Measurements from ENCODE around the gene DVL1. TPM values are rescaled to one million over a fixed set of nuclear protein-coding genes. Genes with fewer than 3 reads are reported as not detected.
"Not testable (repeated sequence)": the region's sequence is repeated elsewhere in the genome, so short reads cannot be mapped to it uniquely, and the experiment has no call there.

Gene DVL1
- 33.0 TPM for total RNA-seq

DNA sequence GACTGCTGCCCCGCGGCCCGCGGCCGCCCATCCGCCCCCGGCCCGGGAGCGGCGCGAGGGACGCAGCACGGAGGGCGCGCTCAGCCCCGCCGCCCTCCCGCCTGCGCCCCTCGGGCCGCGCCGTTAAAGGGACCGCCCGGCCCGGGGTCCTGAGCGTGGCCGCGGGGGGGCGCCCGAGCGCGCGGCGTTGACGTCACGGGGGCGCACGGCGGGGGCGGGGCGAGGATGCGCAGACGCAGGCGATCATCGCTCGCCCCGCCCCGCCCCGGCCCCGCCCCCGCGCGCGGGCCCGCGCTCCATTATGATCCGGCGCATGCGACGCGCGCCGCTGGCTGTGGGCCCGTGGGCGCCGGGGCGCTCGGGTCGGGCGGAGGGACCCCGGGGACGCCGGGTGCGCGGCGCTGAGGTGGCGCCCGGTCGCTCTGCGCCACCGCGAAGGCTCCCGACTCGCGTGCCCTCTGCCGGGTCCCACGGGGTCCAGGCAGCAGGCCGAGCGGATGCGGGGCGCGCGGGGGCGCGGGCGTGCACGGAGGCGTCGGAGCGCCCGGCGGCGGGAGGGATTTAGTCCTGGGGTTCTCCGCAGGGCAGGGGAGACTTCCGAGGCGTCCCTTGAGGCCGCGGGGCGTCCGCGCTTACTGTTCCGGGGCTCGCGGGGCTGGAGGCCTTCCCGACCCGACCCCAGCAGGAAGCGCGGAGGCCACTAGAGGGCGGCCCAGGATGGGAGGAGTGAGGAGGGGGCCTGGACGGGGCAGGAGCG, at the start of gene DVL1:
DVL1 (minus strand) TSS at position 163 of the 757 bp plus-strand sequence. CDS start 353 bp downstream, outside the sequence.
- DNase-seq = peak; percentile 35

DNA sequence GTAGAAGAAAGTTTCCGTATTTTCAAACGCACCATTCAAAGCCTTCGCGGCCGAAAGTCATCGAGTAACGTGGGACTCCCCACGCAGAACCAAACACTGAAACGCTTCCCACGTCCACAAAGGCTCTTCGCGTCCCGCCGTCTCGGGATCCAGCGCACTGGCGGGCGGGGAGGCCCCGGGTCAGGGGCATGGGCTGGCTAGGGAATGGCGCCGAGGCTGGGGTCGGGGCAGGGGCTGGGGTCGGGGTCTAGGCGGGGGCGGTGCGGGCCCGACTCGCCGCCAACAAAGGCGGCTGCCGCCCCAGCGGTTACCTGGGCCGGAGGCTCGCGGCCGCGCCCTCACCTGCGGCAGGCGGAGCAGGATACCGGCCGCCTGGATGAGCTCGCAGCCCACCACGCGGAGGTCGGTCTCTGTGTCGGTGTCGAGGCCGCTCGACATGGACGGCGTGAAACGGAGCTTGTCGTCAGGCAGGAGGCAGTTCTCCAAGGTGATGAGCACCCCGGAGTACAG, 49.5 kb upstream of the DVL1 start:
- no peak for DNase-seq

DNA sequence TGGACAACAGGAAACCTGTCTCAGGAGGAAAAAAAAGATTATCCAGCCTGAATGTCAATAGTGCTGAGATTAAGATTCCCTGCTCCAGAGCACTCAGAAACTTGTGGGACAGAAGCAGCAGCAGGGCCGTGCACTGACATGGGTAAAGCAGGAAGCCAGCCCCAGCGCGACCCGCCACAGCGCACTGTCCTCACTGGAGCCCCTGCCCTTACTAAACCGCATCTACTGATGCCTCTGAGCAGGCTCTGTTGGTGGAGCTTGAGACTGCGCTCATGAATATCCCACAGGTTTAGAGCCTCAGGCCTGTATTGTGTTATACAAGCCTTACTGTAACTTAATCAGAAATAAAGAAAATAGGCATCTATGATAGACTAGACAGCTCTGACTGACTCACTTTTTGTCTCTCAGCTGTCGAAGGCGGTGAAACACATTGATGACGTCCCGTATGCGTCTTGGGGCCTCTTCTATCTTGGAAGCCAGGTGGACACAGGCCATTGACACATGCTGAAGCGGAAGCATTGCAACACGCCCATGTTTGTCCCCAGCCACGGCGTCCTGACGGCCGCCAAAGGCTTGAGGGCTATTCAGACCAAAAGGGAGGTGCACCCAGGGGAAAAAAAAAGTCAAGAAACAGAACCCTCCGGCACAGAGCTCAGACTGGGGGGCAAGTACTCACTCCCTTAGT, 48.8 kb upstream of the DVL1 start:
- no peak for DNase-seq

DNA sequence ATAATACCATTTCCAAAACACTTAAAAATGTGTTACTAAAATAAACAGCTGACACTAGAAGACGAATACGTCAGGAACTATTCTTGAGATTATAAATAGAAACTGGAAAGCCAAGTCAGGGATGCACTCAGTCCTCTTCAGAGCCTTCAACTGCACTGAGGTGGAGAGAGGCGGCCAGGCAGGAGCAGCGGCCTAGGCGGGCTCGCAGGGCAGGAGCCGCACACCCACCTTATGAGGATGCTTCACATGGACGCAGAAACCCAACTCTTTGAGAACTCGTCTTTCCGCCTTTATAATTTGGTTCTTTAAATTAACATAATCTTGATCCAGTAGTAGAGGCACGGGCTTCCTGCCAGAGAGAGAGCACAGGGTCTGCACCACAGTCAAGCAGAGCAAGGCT, 45.9 kb upstream of the DVL1 start:
- DNase-seq = no peak

DNA sequence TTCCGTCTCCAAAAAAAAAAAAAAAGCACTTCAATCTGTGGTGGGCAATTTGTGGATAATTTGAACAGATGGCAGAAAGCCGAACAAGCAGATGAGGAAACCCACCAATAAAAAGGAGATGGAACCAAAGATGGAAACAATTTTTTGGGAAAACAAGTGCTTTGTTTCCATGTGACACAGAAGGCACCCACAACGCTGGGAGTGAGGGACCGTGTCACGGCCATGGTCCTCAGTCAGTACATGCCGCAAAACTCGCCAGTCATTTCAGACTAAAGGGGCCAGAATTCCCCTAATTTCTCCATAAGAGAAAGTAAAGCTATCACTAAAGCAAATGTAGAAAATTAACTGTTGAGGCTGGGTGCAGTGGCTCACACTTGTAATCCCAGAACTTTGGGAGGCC, 44.9 kb upstream of the DVL1 start:
- DNase-seq = no peak

DNA sequence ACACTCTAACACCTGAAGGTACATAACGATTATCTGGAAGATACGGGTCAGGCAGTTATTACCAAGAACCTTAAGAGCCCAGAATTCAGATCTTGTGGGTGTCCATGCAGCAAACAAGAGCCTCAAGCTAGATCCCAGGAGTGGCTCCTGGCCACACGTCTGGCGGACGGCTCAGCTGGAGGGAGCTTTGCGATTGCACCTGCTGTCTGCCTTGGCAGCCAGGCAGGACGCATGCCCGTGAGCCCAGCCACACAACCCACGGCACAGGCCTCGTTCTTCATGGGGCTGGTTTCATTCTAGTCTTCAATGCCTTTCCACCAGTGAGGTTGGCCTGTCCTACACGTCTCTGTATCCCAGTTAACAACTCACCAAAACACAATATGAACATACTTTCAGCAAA, 44.2 kb upstream of the DVL1 start:
- DNase-seq = no peak

DNA sequence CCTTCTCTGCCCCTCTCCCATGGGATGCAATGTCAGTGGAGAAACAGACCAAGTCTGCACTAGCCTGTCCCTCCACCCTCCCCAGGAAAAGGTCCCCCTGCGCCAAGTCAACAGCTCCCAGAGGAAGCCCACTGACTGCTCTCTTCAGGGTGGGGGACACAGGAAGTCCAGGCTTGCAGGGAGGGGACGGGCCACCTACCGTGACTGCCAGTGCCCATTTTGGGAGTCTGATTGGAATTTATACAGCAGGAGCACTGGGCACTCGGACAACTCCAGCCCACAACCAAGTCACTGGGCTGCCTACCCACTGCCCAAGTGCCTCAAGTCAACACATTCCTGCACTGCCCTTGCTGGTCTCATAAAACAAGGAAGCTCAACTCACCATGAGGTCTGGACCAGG, 43.8 kb upstream of the DVL1 start:
- DNase-seq = no peak

DNA sequence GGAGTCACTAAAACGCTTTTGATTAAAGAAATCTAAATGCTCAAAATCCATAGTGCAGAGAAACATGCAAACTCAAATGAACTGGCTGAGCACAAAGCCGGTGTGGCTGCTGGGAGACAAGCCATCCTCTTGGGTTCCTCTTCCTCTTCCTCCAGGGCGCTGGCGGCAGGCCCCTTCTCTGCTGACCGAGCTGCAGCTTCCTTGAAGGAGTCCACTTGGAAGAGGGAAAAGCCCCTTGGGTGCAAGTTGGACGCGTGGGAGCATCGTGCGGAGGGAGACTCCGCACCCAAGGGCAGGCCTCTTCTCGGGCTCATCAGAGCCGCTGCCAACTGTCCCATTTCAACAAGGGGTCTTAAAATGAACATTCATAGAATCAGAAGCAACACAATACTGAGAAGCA, 42.0 kb upstream of the DVL1 start:
- no peak for DNase-seq

DNA sequence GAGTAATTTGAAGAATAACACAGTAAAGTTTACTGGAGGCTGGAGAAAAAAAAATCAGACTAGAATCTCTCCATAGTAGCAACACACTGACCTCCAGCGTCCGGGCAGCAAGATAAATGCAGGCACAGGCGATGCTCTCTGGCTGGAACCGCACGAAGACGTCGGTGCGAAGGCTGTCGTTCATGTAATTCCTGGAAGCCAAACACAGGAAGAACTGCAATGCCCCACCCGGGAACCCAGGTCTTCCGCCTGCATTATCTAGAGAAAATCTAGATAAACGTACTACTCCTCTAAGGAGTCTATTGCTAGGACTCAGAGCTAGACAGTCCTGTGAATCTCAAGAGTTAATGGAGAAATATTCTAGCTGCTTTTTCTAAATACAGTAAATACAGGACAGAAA, 41.5 kb upstream of the DVL1 start:
- no peak for DNase-seq

DNA sequence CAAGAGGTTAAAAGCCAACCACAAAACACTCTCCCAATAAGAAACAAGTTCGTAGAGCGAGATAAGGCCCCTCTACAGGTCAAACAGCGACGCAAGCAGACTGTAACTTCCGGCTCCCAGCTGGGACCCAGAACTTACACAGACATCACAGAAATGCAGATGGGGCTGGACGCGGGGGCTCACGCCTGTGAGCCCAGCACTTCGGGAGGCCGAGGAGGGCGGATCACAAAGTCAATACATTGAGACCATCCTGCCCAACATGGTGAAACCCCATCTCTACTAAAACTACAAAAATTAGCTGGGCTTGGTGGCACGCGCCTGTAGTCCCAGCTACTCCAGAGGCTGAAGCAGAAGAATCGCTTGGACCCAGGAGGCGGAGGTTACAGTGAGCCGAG, 38.9 kb upstream of the DVL1 start:
- no peak for DNase-seq

DNA sequence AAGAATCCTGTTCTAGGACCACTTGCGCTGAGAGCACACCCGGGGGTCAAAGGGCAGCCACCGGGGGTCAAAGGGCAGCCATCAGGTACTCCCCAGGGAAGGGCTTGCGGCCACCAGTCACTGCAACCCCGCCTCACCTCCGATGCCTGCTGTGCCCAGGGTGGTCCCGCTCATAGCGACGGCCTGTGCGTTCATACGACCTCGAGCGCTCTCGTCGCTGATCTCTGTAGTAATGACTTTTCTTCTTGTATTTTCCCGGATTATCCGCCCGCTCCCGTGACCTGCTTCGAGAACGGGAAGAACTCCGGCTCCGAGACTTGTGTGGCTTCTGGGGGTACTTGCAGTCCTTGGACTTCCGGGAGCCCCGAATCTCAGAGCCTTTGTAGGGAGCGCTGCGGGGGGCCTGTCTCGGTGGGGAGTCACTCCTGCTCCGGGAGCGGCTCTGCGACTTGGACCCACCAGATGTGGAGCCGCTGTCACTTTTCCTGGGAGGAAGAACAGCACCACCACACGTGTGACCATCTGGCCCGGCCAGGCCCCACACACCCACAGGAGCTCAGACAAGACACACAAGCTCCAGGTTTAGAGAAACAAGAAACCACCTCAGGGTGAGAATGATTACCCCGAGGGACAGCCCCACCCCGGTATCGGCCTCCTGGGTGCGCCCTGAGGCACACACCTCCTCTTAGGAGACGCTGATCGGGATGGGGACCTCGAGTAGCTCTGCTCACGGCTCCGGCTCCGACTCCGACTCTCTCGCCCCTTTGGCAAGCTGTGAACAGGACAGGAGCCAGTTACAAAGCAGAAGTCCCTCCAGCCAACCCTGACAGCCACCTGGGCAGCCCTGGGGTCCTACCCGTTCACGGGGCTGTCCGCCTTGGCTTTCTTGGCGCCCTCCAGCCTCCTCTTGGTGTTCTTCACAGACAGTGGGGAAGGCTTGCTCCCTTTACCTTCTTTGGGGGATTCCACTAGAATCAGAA, 38.2 kb upstream of the DVL1 start:
- no peak for DNase-seq

DNA sequence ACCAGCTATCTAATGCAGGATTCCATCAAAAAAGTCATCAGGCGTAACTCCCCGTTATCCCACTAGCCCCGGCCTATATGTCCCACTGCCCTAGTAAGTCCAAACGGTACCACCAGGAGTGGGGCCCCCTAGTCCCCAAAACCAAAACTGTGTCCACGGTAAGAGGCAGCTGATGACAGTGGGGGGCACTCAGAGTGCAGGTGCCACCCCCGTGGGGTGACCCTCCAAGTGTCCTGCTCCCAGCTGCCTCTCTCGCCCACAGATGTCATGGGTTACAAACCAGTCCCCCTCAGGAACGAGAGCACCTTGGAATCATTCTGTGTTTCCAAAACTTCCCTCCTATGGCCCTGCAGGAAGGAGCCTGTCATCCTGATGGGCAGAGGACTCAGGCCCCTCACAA, 36.7 kb upstream of the DVL1 start:
- no peak for DNase-seq

DNA sequence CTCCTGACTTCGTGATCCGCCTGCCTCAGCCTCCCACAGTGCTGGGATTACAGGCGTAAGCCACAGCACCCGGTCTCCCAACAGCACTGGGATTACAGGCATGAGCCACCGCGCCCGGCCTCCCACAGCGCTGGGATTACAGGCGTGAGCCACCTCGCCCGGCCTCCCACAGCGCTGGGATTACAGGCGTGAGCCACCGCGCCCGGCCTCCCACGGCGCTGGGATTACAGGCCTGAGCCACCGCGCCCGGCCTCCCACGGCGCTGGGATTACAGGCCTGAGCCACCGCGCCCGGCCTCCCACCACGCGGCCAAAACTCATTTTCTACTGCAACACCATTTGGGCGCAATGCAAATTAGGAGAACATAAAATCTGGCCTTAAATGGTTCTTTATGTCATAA, 36.1 kb upstream of the DVL1 start:
- not testable (repeated sequence) for DNase-seq

DNA sequence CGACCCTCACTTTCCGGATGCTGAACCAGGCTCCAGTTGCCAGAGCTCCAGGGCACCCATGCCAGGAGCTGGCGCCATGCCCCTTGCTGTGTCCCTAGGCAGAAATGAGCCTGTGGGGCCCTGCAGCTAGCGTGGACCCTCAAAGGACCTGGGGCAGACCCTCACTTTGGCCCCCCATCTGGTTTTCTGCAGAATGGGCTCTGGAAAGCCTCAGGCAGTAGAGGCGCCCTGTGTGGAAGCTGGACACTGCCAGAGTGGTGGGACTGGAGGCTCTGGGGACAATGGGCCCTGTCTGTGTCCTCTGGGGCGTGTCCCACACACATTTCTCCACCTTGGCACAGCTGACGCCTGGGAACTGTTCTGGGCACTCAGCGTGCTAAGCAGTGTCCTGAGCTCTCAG, 32.1 kb upstream of the DVL1 start:
- DNase-seq = no peak

DNA sequence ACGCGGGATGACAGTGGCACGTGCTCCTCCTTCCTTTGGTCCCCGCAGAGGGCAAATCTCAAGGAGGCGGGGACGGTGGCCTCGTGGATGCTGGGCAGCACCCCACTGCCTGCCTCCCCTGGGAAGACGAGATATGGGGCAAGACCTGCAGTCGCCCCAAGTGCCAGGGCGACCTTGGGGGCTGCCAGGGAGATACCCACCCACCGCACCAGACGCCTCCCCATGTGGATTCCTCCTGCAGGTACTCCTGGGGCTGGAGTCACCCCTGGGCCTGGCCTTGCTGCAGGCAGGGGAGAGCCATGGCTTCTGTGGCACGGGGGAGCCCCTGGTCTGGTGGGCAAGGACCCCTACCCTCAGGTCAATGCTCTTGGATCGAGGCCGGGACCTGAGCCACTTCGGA, 31.6 kb upstream of the DVL1 start:
- no peak for DNase-seq

DNA sequence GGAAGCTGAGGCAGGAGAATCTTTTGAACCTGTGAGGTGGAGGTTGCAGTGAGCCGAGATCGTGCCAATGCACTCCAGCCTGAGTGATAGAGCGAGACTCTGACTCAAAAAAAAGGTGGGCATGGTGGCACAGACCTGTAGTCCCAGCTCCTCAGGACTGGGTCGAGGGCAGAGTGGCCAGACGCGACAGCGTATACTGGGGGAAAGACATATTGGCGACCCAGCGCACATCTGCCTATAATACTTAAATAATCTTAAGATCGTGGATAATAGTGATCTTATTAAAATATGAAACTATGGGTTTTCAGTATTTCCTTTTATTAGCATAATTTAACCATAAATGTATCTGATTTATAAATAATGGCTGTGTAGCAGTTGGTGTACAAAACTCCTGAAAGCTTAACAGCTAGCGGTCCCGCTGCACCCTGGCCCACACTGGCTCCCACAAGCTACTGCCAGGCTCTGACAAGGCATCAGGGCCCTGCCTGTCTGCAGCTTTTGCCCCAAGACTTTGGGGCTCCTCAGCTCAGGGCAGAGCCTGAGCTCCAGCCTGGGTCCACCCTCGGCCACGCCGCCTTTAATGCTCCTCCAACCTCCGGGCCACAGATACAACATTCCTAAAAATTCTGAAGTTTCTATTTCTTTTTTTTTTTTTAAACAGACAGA, 28.5 kb upstream of the DVL1 start:
- DNase-seq = no peak

DNA sequence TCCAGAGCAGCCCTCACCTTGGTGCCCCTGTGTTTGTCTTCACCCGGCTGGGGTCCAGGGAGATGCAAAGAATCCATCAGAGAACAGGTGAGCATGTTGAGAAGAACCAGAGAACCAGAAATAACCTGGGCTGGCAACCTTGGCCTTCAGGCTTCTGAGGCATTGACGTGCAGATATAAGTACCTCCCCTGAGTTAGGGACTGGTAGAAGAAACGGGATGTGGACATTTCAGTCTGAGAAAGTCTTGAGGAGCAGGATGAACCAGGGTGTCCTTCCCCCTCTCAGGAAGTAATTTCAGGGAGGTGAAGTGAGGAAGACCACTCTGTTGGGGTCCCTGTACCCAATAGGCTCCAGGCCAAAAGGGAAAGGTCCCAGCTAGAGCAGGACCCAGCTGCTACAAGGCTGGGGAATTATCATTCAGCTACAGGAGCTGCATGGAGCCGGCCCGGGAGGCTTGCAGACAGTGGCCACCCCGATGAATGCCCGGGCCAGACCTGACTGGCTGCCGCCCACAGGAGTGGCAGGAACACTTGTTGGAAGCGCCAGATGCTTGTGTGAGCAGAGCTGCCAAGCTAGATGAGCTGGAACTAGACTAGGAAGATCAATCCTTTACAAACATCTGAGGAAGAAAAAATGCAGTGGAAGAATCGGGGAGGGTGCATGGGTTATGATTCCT, 27.5 kb upstream of the DVL1 start:
- DNase-seq = no peak

DNA sequence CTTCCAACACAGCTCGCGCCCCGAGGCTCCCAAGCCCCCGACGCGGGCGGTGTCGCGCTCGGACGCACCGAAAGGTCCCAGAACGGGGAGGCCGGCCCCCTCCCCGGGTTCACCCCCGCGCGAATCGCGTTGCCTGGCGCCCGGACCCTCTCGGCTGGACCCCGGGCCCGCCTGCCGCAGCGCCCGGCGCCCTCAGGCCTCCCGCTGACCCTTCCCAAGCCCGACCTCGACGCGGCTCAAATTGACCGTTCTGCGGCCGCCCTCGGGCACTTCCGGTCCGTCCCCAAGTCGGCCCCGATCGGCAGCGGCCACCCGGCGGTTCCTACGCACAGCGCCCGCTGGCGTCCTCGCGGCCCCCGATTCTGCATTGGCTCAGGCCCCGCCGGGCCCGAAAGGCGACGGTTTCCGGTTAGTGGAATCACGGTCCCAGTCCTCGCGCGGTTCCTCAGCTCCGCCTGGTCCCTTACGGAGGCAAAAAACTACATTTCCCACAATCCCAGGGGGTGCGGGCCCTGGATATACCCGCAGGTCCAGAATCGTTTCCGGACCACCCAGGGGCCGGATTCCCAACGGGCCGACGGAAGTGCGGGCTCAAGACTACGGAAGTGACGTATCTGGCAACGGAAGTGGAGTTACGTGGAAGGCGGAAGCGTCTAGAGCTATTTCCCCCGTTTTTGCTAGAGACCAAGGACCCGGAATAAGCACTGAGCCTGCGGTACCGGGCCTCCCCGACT, 25.9 kb upstream of the DVL1 start, which contains the start of gene AURKAIP1:
AURKAIP1 (minus strand) TSS at position 279 of the 734 bp plus-strand sequence. CDS start 451 bp downstream, outside the sequence.
- DNase-seq = peak; percentile 100

DNA sequence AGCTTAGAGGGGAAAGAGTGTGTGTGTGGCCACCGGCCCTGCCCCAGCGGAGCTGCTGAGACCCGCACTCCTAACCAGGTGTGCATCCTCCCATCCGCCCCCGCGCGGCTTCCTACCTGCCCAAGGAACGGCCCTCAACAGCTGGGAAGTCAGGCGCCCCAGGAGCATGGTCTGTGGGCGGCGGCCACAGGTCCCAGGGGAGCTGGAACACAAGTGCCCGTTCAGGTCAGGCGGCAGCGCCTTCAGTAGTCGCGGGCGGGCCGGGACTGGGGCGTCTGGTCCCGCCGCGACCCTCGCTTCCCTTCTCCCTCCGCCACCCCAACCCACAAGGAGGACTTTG, 25.3 kb upstream of the DVL1 start:
- no peak for DNase-seq

DNA sequence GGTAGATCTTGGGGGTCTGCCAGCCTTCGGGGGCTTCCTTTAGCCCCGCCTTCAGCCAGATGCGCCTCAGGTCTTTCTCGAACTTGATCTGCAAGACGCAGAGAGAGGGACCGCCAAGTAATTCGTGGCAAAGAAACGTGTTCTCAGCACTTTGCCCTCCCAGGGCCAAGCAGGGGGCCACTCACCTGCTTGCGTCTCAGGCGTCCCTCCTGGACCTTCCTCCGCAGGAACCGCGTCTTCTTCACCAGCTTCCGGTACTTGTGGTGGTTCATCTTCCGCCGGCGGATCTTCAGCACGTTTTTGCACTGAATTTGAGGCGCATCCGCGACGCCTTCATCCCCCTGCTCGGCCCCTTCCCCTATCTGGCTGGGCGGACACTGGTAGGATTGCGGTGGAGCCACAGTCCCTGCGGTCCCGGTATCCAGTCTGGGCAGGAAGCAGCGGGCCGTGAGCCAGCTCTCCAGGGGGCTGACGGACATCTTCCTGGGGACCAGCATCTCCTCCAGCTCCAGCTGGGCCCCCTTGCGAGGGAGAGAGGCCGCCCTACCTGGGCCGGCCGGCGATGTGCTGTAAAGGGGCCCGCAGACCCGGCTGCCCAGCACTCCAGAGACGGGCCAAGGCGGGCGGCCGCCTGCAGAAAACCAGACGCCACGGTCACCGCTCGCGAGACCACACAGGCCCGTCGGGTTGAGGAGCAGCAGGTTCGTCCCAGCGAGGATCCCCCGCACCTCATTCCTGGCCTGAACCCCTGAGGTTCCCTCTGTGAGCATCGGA, 24.8 kb upstream of the DVL1 start:
- DNase-seq = no peak

Measured in skin of body (tissue), 2 donors.